ENCODE measurements around the gene SPINK1.
A peak's percentile ranks its signal among the peaks of the same experiment; 100 is the strongest.
"Not testable (repeated sequence)": the region's sequence is repeated elsewhere in the genome, so short reads cannot be mapped to it uniquely, and the experiment has no call there.

The SPINK1 gene

GRCh38 chr5:147874910-147875367, 43.5 kb upstream of the SPINK1 start:
- H3K27me3 ChIP-seq (ENCODE audit: insufficient read depth, low read length, poor library complexity), result no peaks in the 10 kb centered on the region
- no CpG with 5 or more reads among the region's 3 CpGs for WGBS (ENCODE audit: extremely low coverage, insufficient coverage, low lambda C conversion rate)

DNA sequence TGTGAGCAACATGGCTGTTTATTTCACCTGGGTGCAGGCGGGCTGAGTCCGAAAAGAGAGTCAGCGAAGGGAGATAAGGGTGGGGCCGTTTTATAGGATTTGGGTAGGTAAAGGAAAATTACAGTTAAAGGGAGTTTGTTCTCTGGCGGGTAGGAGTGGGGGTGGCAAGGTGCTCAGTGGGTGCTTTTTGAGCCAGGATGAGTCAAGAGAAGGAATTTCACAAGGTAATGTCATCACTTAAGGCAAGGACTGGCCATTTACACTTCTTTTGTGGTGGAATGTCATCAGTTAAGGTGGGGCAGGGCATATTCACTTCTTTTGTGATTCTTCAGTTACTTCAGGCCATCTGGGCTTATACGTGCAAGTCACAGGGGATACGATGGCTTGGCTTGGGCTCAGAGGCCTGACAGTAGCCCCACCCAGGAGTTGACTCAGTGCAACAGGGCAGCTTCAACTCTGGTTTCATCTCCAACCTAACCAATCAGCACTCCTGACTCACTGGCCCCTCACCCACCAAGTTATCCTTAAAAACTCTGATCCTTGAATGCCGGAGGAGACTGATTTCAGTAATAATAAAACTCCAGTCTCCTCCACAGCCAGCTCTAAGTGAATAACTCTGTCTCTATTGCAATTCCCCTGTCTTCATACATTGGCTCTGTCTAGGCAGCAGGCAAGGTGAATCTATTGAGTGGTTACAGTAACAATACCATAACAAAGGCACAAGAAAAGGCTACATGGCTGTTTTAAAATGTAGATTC, 42.8 kb upstream of the SPINK1 start:
- not testable (repeated sequence) for H3K27me3 ChIP-seq (ENCODE audit: insufficient read depth, low read length, poor library complexity); H3K4me1 ChIP-seq (ENCODE audit: control insufficient read depth, low read depth, low read length); H3K4me3 ChIP-seq (ENCODE audit: low read length); H2AK5ac ChIP-seq (ENCODE audit: low read length); H4K8ac ChIP-seq (ENCODE audit: low read depth, low read length); H4K5ac ChIP-seq (ENCODE audit: low read length); H3K36me3 ChIP-seq (ENCODE audit: control insufficient read depth, insufficient read depth, low read length); H3K79me1 ChIP-seq (ENCODE audit: low read length); H3K4me2 ChIP-seq (ENCODE audit: low read length); H3K23ac ChIP-seq (ENCODE audit: low read length)
- peak overlapping the region; percentile 100 for H2BK120ac ChIP-seq (ENCODE audit: low read depth, low read length)
- H2BK15ac ChIP-seq (replicated peaks; ENCODE audit: low read depth), result peak overlapping the region; percentile 87
- H3K56ac ChIP-seq (ENCODE audit: low read length), result peak overlapping the region; percentile 1
- peak overlapping the region; percentile 62 for H3K4ac ChIP-seq (ENCODE audit: low read depth, low read length)
- peak; percentile 97 for DNase-seq
- H2BK5ac ChIP-seq (ENCODE audit: low read length), result peak overlapping the region; percentile 85
- H3K9ac ChIP-seq (ENCODE audit: low read length), result peak overlapping the region; percentile 29
- peak overlapping the region; percentile 41 for H3K27ac ChIP-seq (ENCODE audit: low read depth, low read length)
- peak overlapping the region; percentile 94 for H3K18ac ChIP-seq (ENCODE audit: low read length)
- no CpG with 5 or more reads among the region's 8 CpGs for WGBS (ENCODE audit: extremely low coverage, insufficient coverage, low lambda C conversion rate)
- H3K79me2 ChIP-seq (ENCODE audit: control insufficient read depth, insufficient read depth, low read length), result peaks cover 18% of the 10 kb centered on the region

More at GRCh38 chr5:147874910-147875367, 43.5 kb upstream of the SPINK1 start:
- Histone ChIP-seq H3K56ac (ENCODE audit: low read length) (peak overlapping the region; percentile 1), H3K4me2 (ENCODE audit: low read length) (no peak overlapping the region), H3K23ac (ENCODE audit: low read length) (no peak overlapping the region), H4K8ac (ENCODE audit: low read depth, low read length) (no peak overlapping the region), H3K4me1 (ENCODE audit: control insufficient read depth, low read depth, low read length) (peaks cover 3% of the 10 kb centered on the region), H3K18ac (ENCODE audit: low read length) (peak overlapping the region; percentile 94), H2BK15ac (replicated peaks; ENCODE audit: low read depth) (peak overlapping the region; percentile 87), H3K27ac (ENCODE audit: low read depth, low read length) (peak overlapping the region; percentile 41), H3K9ac (ENCODE audit: low read length) (peak overlapping the region; percentile 29), H3K4ac (ENCODE audit: low read depth, low read length) (peak overlapping the region; percentile 62), H2BK120ac (ENCODE audit: low read depth, low read length) (peak overlapping the region; percentile 100), H4K5ac (ENCODE audit: low read length) (no peak overlapping the region), H2BK5ac (ENCODE audit: low read length) (peak overlapping the region; percentile 85), H3K4me3 (ENCODE audit: low read length) (no peak overlapping the region), H3K79me1 (ENCODE audit: low read length) (no peaks in the 10 kb centered on the region), H3K36me3 (ENCODE audit: control insufficient read depth, insufficient read depth, low read length) (no peaks in the 10 kb centered on the region), H2AK5ac (ENCODE audit: low read length) (no peak overlapping the region), H3K79me2 (ENCODE audit: control insufficient read depth, insufficient read depth, low read length) (peaks cover 16% of the 10 kb centered on the region)
- peak; percentile 86 for DNase-seq

GRCh38 chr5:147872744-147873435, 41.4 kb upstream of the SPINK1 start:
- peak overlapping the region; percentile 22 for H3K4me2 ChIP-seq (ENCODE audit: low read length)
- not testable (repeated sequence) for H3K27me3 ChIP-seq (ENCODE audit: insufficient read depth, low read length, poor library complexity); H4K8ac ChIP-seq (ENCODE audit: low read depth, low read length)

DNA sequence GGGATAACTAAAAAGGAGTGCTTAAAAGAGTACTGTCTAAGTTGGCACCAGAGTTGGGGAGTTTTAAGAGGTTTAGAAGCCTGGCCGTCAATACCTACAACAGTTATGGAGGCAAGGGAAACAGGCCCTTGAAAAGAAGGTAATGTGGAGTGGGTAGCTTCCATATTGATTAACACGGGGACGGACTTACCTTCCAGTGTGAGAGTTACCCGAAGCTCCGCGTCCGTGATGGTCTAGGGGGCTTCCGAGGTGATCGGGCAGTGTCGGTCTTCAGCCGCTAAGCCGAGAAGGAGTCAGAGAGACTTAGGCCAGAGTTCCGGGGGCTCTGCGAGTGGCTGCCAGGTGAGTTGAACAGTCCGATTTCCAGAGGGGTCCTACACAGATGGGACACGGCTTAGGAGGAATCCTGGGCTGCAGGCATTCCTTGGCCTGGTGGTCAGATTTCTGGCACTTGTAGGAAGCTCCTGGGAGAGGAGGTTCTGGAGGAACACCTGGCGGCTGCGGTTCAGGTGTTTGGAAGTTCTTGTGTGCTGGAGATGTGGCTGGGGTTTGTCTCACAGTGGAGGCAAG, 40.6 kb upstream of the SPINK1 start:
- peak overlapping the region; percentile 59 for H3K4ac ChIP-seq (ENCODE audit: low read depth, low read length)
- not testable (repeated sequence) for H3K27me3 ChIP-seq (ENCODE audit: insufficient read depth, low read length, poor library complexity)

More at GRCh38 chr5:147872744-147873435, 41.4 kb upstream of the SPINK1 start:
- H3K23ac ChIP-seq (ENCODE audit: low read length); H2BK15ac ChIP-seq (replicated peaks; ENCODE audit: low read depth); H3K4me1 ChIP-seq (ENCODE audit: control insufficient read depth, low read depth, low read length); H3K79me1 ChIP-seq (ENCODE audit: low read length); H2BK120ac ChIP-seq (ENCODE audit: low read depth, low read length); H4K5ac ChIP-seq (ENCODE audit: low read length); H2AK5ac ChIP-seq (ENCODE audit: low read length); H3K36me3 ChIP-seq (ENCODE audit: control insufficient read depth, insufficient read depth, low read length); DNase-seq: not testable (repeated sequence)
- Histone ChIP-seq H3K4ac (ENCODE audit: low read depth, low read length) (peak overlapping the region; percentile 91), H3K56ac (ENCODE audit: low read length) (peak overlapping the region; percentile 88), H3K27ac (ENCODE audit: low read depth, low read length) (peak overlapping the region; percentile 80), H3K9ac (ENCODE audit: low read length) (peak overlapping the region; percentile 87), H3K79me2 (ENCODE audit: control insufficient read depth, insufficient read depth, low read length) (peaks cover 18% of the 10 kb centered on the region), H3K4me3 (ENCODE audit: low read length) (peak overlapping the region; percentile 67), H2BK5ac (ENCODE audit: low read length) (peak overlapping the region; percentile 73), H3K18ac (ENCODE audit: low read length) (peak overlapping the region; percentile 53)
- WGBS (ENCODE audit: extremely low coverage, insufficient coverage, low lambda C conversion rate), result no CpG with 5 or more reads among the region's 16 CpGs

DNA sequence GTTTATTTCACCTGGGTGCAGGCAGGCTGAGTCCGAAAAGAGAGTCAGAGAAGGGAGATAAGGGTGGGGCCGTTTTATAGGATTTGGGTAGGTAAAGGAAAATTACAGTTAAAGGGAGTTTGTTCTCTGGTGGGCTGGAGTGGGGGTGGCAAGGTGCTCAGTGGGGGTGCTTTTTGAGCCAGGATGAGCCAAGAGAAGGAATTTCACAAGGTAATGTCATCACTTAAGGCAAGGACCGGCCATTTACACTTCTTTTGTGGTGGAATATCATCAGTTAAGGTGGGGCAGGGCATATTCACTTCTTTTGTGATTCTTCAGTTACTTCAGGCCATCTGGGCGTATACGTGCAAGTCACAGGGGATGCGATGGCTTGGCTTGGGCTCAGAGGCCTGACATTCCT, 38.4 kb upstream of the SPINK1 start:
- not testable (repeated sequence) for H4K5ac ChIP-seq (ENCODE audit: low read length); H2BK5ac ChIP-seq (ENCODE audit: low read length); H3K36me3 ChIP-seq (ENCODE audit: control insufficient read depth, insufficient read depth, low read length); H2AK5ac ChIP-seq (ENCODE audit: low read length); H3K56ac ChIP-seq (ENCODE audit: low read length); H3K4ac ChIP-seq (ENCODE audit: low read depth, low read length); H3K4me1 ChIP-seq (ENCODE audit: control insufficient read depth, low read depth, low read length); H3K4me2 ChIP-seq (ENCODE audit: low read length); DNase-seq; H4K8ac ChIP-seq (ENCODE audit: low read depth, low read length); H3K79me1 ChIP-seq (ENCODE audit: low read length); H2BK15ac ChIP-seq (replicated peaks; ENCODE audit: low read depth); H2BK120ac ChIP-seq (ENCODE audit: low read depth, low read length); H3K4me3 ChIP-seq (ENCODE audit: low read length); H3K23ac ChIP-seq (ENCODE audit: low read length); H3K27me3 ChIP-seq (ENCODE audit: insufficient read depth, low read length, poor library complexity)
- Histone ChIP-seq H3K79me2 (ENCODE audit: control insufficient read depth, insufficient read depth, low read length) (peaks cover 20% of the 10 kb centered on the region), H3K18ac (ENCODE audit: low read length) (peak overlapping the region; percentile 75), H3K27ac (ENCODE audit: low read depth, low read length) (peak overlapping the region; percentile 64), H3K9ac (ENCODE audit: low read length) (peak overlapping the region; percentile 48)
- no CpG with 5 or more reads among the region's 6 CpGs for WGBS (ENCODE audit: extremely low coverage, insufficient coverage, low lambda C conversion rate)

More for the DNA sequence above, 40.6 kb upstream of the SPINK1 start:
- not testable (repeated sequence) for H3K4me2 ChIP-seq (ENCODE audit: low read length); H2BK120ac ChIP-seq (ENCODE audit: low read depth, low read length); H4K8ac ChIP-seq (ENCODE audit: low read depth, low read length); H2AK5ac ChIP-seq (ENCODE audit: low read length); H3K23ac ChIP-seq (ENCODE audit: low read length); DNase-seq; H3K4me1 ChIP-seq (ENCODE audit: control insufficient read depth, low read depth, low read length); H3K79me1 ChIP-seq (ENCODE audit: low read length); H3K36me3 ChIP-seq (ENCODE audit: control insufficient read depth, insufficient read depth, low read length); H2BK15ac ChIP-seq (replicated peaks; ENCODE audit: low read depth); H4K5ac ChIP-seq (ENCODE audit: low read length)
- no CpG with 5 or more reads among the region's 18 CpGs for WGBS (ENCODE audit: extremely low coverage, insufficient coverage, low lambda C conversion rate)
- H3K18ac ChIP-seq (ENCODE audit: low read length), result peak overlapping the region; percentile 82
- H3K79me2 ChIP-seq (ENCODE audit: control insufficient read depth, insufficient read depth, low read length), result peaks cover 20% of the 10 kb centered on the region
- peak overlapping the region; percentile 94 for H3K27ac ChIP-seq (ENCODE audit: low read depth, low read length)
- peak overlapping the region; percentile 78 for H3K9ac ChIP-seq (ENCODE audit: low read length)
- H2BK5ac ChIP-seq (ENCODE audit: low read length), result peak overlapping the region; percentile 57
- peak overlapping the region; percentile 88 for H3K56ac ChIP-seq (ENCODE audit: low read length)
- peak overlapping the region; percentile 19 for H3K4me3 ChIP-seq (ENCODE audit: low read length)

All from mesendoderm (in vitro differentiated cells).